B cell (primary cell): ENCODE measurements around the gene VPS13D.

ENCODE experiments used
- EZH2 ChIP-seq: IDR thresholded peaks from 2 replicates; pipeline ENCODE4 v1.6.1; 2012; ENCODE audit warnings: borderline replicate concordance, low read depth, mild to moderate bottlenecking, moderate library complexity, low read length; ENCODE audit not compliant: insufficient read depth, poor library complexity, severe bottlenecking
- TF ChIP-seq, protein P1 (sequence below): fragments of 200-600 bp; IDR thresholded peaks from one replicate; pipeline ENCODE4 v1.8.0; 2022; ENCODE audit warnings: antibody characterized with exemption, mild to moderate bottlenecking

DNA sequence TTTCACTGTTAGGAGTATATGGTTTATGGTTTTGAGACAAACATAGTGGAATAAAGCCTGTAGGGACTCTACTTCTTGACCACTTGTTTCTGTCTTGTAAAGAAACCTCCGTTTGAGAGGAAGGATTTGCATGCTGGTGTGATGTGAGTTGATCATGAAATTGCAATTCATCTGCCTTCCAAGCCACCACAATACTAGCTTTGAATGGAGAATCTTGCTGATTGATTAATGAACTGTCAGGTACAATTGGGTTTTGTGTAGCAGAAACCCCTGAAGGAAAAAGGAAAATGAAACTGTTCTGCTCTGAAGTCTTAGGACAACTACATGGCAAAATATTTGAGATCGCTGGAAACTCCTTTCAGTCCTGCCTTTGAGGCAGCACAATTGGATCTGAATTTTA is 90.7 kb downstream of the VPS13D start:
- TF ChIP-seq, protein P1, sequence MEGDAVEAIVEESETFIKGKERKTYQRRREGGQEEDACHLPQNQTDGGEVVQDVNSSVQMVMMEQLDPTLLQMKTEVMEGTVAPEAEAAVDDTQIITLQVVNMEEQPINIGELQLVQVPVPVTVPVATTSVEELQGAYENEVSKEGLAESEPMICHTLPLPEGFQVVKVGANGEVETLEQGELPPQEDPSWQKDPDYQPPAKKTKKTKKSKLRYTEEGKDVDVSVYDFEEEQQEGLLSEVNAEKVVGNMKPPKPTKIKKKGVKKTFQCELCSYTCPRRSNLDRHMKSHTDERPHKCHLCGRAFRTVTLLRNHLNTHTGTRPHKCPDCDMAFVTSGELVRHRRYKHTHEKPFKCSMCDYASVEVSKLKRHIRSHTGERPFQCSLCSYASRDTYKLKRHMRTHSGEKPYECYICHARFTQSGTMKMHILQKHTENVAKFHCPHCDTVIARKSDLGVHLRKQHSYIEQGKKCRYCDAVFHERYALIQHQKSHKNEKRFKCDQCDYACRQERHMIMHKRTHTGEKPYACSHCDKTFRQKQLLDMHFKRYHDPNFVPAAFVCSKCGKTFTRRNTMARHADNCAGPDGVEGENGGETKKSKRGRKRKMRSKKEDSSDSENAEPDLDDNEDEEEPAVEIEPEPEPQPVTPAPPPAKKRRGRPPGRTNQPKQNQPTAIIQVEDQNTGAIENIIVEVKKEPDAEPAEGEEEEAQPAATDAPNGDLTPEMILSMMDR: no peak
- TF ChIP-seq EZH2: no peak
